H1 (cell line): ENCODE results near the gene HJURP. TPM values are rescaled to one million over a fixed set of nuclear protein-coding genes. Genes with fewer than 3 reads are reported as not detected.

Experiments used
- ASH2L ChIP-seq: fragments of 200-600, 300-600 bp; sonication (generic); IDR thresholded peaks from one replicate; pipeline ENCODE4 v1.7.1; 2017; ENCODE audit warnings: low read length
- ATF3 ChIP-seq: IDR thresholded peaks from 2 replicates; pipeline ENCODE4 v1.6.1; 2011; ENCODE audit warnings: low read depth, mild to moderate bottlenecking, low read length; ENCODE audit not compliant: insufficient read depth
- CBX5 ChIP-seq: fragments of 300-800, 300-1000 bp; sonication (generic); IDR thresholded peaks from 2 replicates; pipeline ENCODE4 v1.7.1; 2016; ENCODE audit warnings: antibody characterized with exemption, low read length, low read depth
- CBX8 ChIP-seq: fragments of 300-800, 300-1000 bp; sonication (generic); IDR thresholded peaks from 2 replicates; pipeline ENCODE4 v1.7.1; 2016; ENCODE audit warnings: low read depth, low read length, borderline replicate concordance
- CHD2 ChIP-seq: IDR thresholded peaks from 2 replicates; pipeline ENCODE4 v1.6.1; 2012; ENCODE audit warnings: low read length, improper control_type of control experiment
- CTBP2 ChIP-seq: IDR thresholded peaks from 2 replicates; pipeline ENCODE4 v1.7.0; 2011; ENCODE audit warnings: borderline replicate concordance, mild to moderate bottlenecking, moderate library complexity, mixed read lengths, low read length; ENCODE audit not compliant: insufficient read depth, insufficient read length
- E2F6 ChIP-seq: IDR thresholded peaks from 2 replicates; pipeline ENCODE4 v1.6.1; 2012; ENCODE audit warnings: inconsistent platforms
- EP300 ChIP-seq, 2 experiments: IDR thresholded peaks; 1 replicate in 1 of 2; 2 replicates in 1 of 2; pipeline ENCODE4 v1.6.1; 2011 to 2012; ENCODE audit warnings: low read depth in 2 of 2, low read length in 2 of 2, mild to moderate bottlenecking in 2 of 2, borderline replicate concordance in 1 of 2, inconsistent platforms in 1 of 2, moderate library complexity in 1 of 2
- EZH2 ChIP-seq: fragments of 200-600 bp; sonication (generic); IDR thresholded peaks from 2 replicates; pipeline ENCODE4 v1.7.1; 2012; ENCODE audit warnings: low read depth, mild to moderate bottlenecking, moderate library complexity, low read length, inconsistent platforms; ENCODE audit not compliant: severe bottlenecking
- GTF2F1 ChIP-seq: IDR thresholded peaks from 2 replicates; pipeline ENCODE4 v1.6.1; 2012; ENCODE audit warnings: low read depth, low read length, improper control_type of control experiment, borderline replicate concordance
- HDAC2 ChIP-seq, 2 experiments: fragments of 300-600 bp in 1 of 2; sonication (generic) in 1 of 2; IDR thresholded peaks; 2 replicates each; pipeline ENCODE4 v1.6.1; 2011 to 2012; ENCODE audit warnings: low read depth in 2 of 2, low read length in 2 of 2, mild to moderate bottlenecking in 2 of 2, moderate library complexity in 2 of 2, borderline replicate concordance in 1 of 2, inconsistent platforms in 1 of 2
- KDM1A ChIP-seq: fragments of 200-600, 300-600 bp; sonication (generic); IDR thresholded peaks from 2 replicates; pipeline ENCODE4 v1.7.1; 2016; ENCODE audit warnings: mild to moderate bottlenecking, low read length, borderline replicate concordance
- MAX ChIP-seq: IDR thresholded peaks from 2 replicates; pipeline ENCODE4 v1.6.1; 2012; ENCODE audit warnings: inconsistent platforms
- POLR2AphosphoS5 ChIP-seq: IDR thresholded peaks from 2 replicates; pipeline ENCODE4 v1.6.1; 2011; ENCODE audit warnings: low read depth, low read length
- SIX5 ChIP-seq: IDR thresholded peaks from 2 replicates; pipeline ENCODE4 v1.6.1; 2011; ENCODE audit warnings: mild to moderate bottlenecking, low read depth, low read length
- SP1 ChIP-seq: IDR thresholded peaks from 2 replicates; pipeline ENCODE4 v1.6.1; 2011; ENCODE audit warnings: low read depth, low read length
- SP4 ChIP-seq: IDR thresholded peaks from 2 replicates; pipeline ENCODE4 v1.6.1; 2012; ENCODE audit warnings: low read length, inconsistent platforms
- SUZ12 ChIP-seq: fragments of 200-600 bp; sonication (generic); IDR thresholded peaks from 2 replicates; pipeline ENCODE4 v1.6.1; 2012; ENCODE audit warnings: mild to moderate bottlenecking, inconsistent platforms, low read length, moderate library complexity, mixed read lengths
- TAF1 ChIP-seq: IDR thresholded peaks from 2 replicates; pipeline ENCODE4 v1.6.1; 2011; ENCODE audit warnings: mild to moderate bottlenecking, low read depth, low read length
- TEAD4 ChIP-seq: IDR thresholded peaks from 2 replicates; pipeline ENCODE4 v1.6.1; 2012; ENCODE audit warnings: low read depth, low read length, inconsistent platforms, mixed read lengths
- USF2 ChIP-seq: IDR thresholded peaks from 2 replicates; pipeline ENCODE4 v1.6.1; 2011; ENCODE audit warnings: low read length, improper control_type of control experiment
- polyA plus RNA-seq, 7 experiments: library from polyadenylated mRNA; depleted of rRNA in 3 of 7; stranded (reverse) in 5 of 7; unstranded in 2 of 7; fragments of >200 nt in 5 of 7; fragments of 200-250 nt in 2 of 7; gene quantifications; 1 replicate in 5 of 7; 2 replicates in 1 of 7; 4 replicates in 1 of 7; pipeline versions ENCODE4 v1.2.1 to v1.2.3, GENCODE V29; 2011 to 2013; ENCODE audit warnings: missing spikeins in 2 of 7, mixed read lengths in 2 of 7
- total RNA-seq: library from RNA; stranded (reverse); fragmentation: NEBNext Ultra II Directional; extraction: Animal tissue kit (Norgen Biotek cat#: 25700); gene quantifications from 2 replicates; pipeline ENCODE4 v1.2.1, GENCODE V29; 2021

HJURP gene
- total and polyA plus RNA-seq, 2 of the 8 experiments (the other 6 are each of a cell fraction or from before 2014, with no cell fraction given) = 49.3 to 60.5 TPM

GRCh38 chr2:233854241-233854981 is at the start of gene HJURP (continued):
- TF ChIP-seq HDAC2 (IDR thresholded peaks at IDR 0.05; ENCODE audit: borderline replicate concordance in 1 of 2, low read depth in 2 of 2, low read length in 2 of 2) (peak in 1 of 2 experiments; percentile 80; a peak in 2 of 4 replicates), SUZ12 (no peak), EP300 (IDR thresholded peaks at IDR 0.05; ENCODE audit: borderline replicate concordance in 1 of 2, low read depth in 2 of 2, low read length in 2 of 2) (no peak), SP4 (no peak), TEAD4 (no peak), TAF1 (peak; percentile 93), SIX5 (no peak), POLR2AphosphoS5 (peak; percentile 83), CBX8 (no peak), CHD2 (peak; percentile 62; the same call in 1 of the 2 replicates), ATF3 (no peak), E2F6 (no peak), USF2 (no peak), CBX5 (no peak), KDM1A (no peak), ASH2L (peak; percentile 90), EZH2 (no peak), SP1 (peak; percentile 90), GTF2F1 (no peak), CTBP2 (no peak), MAX (peak; percentile 58)
